ENCODE results near the gene SOX5.
"Not testable (repeated sequence)": the region's sequence is repeated elsewhere in the genome, so short reads cannot be mapped to it uniquely, and the experiment has no call there.

Gene SOX5

GRCh38 chr12:23827353-23827752, 122.1 kb downstream of the SOX5 start:
- no peak for DNase-seq

- DNase-seq, result not testable (repeated sequence)
These were observed 124.3 kb downstream of the SOX5 start for GRCh38 chr12:23825124-23825523.

- DNase-seq, result no peak
These were observed 125.1 kb downstream of the SOX5 start for GRCh38 chr12:23824358-23824757.

- DNase-seq, result not testable (repeated sequence)
These were observed 126.6 kb downstream of the SOX5 start for GRCh38 chr12:23822883-23823282.

- no peak for DNase-seq
These were observed 132.1 kb downstream of the SOX5 start for GRCh38 chr12:23817345-23817744.

- no peak for DNase-seq
These were observed 133.0 kb downstream of the SOX5 start for GRCh38 chr12:23816394-23816851.

- DNase-seq, result no peak
These were observed 133.7 kb downstream of the SOX5 start for GRCh38 chr12:23815810-23816209.

GRCh38 chr12:23813206-23813605, 136.3 kb downstream of the SOX5 start:
- no peak for DNase-seq

GRCh38 chr12:23810329-23810902, 139.1 kb downstream of the SOX5 start:
- no peak for DNase-seq

GRCh38 chr12:23803540-23803939, 145.9 kb downstream of the SOX5 start:
- DNase-seq, result no peak

- no peak for DNase-seq
These were observed 154.0 kb downstream of the SOX5 start for GRCh38 chr12:23795494-23795893.

- DNase-seq, result no peak
These were observed 168.4 kb downstream of the SOX5 start for GRCh38 chr12:23781118-23781517.

- DNase-seq, result no peak
These were observed 174.3 kb downstream of the SOX5 start for GRCh38 chr12:23775208-23775607.

- DNase-seq, result no peak
These were observed 178.1 kb downstream of the SOX5 start for GRCh38 chr12:23771240-23771949.

- no peak for DNase-seq
These were observed 179.1 kb downstream of the SOX5 start for GRCh38 chr12:23770202-23770938.

GRCh38 chr12:23767834-23768233, 181.6 kb downstream of the SOX5 start:
- DNase-seq, result no peak

GRCh38 chr12:23763724-23764123, 185.7 kb downstream of the SOX5 start:
- no peak for DNase-seq

GRCh38 chr12:23760495-23760894, 189.0 kb downstream of the SOX5 start:
- DNase-seq, result no peak

- DNase-seq, result no peak
These were observed 190.9 kb downstream of the SOX5 start for GRCh38 chr12:23758608-23759007.

GRCh38 chr12:23757541-23757962, 191.9 kb downstream of the SOX5 start:
- DNase-seq, result no peak

- no peak for DNase-seq
These were observed 193.1 kb downstream of the SOX5 start for GRCh38 chr12:23756416-23756815.

GRCh38 chr12:23753628-23754365, 195.7 kb downstream of the SOX5 start:
- no peak for DNase-seq

GRCh38 chr12:23752245-23752644, 197.2 kb downstream of the SOX5 start:
- DNase-seq, result no peak
